ENCODE results near the gene RTP4.

The RTP4 gene

DNA sequence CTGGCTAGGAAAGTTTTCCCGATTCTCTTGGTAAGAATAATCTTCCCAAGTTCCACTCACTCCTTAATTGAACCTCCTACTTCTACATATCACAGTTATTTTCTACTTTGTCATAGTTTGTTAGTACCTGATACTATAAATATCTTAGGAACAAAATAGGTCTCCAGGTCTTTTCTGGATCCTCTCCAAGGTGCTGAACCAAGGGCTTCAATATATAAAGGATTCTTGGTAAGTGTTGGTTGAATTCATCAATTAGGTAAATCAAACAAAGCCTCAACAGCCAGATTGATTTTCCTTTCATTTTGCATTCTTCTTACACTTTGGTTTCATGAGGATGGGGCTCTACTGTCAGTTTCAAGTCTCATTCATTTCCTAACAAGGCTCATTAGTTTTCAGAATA lies 27.6 kb upstream of the RTP4 start:
- Histone ChIP-seq H3K36me3 (no peaks in the 10 kb centered on the region), H3K27me3 (peaks cover 28% of the 10 kb centered on the region), H3K9me3 (no peaks in the 10 kb centered on the region), H3K27ac (no peak overlapping the region), H3K4me3 (ENCODE audit: low read depth in 1 of 2, low read length in 1 of 2) (no peak overlapping the region), H3K4me1 (ENCODE audit: control insufficient read depth in 1 of 2, insufficient read depth in 1 of 2, low read depth in 1 of 2, low read length in 1 of 2) (no peaks in the 10 kb centered on the region)
- TF ChIP-seq, protein P1, sequence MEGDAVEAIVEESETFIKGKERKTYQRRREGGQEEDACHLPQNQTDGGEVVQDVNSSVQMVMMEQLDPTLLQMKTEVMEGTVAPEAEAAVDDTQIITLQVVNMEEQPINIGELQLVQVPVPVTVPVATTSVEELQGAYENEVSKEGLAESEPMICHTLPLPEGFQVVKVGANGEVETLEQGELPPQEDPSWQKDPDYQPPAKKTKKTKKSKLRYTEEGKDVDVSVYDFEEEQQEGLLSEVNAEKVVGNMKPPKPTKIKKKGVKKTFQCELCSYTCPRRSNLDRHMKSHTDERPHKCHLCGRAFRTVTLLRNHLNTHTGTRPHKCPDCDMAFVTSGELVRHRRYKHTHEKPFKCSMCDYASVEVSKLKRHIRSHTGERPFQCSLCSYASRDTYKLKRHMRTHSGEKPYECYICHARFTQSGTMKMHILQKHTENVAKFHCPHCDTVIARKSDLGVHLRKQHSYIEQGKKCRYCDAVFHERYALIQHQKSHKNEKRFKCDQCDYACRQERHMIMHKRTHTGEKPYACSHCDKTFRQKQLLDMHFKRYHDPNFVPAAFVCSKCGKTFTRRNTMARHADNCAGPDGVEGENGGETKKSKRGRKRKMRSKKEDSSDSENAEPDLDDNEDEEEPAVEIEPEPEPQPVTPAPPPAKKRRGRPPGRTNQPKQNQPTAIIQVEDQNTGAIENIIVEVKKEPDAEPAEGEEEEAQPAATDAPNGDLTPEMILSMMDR (IDR thresholded peaks at IDR 0.05): no peak

DNA sequence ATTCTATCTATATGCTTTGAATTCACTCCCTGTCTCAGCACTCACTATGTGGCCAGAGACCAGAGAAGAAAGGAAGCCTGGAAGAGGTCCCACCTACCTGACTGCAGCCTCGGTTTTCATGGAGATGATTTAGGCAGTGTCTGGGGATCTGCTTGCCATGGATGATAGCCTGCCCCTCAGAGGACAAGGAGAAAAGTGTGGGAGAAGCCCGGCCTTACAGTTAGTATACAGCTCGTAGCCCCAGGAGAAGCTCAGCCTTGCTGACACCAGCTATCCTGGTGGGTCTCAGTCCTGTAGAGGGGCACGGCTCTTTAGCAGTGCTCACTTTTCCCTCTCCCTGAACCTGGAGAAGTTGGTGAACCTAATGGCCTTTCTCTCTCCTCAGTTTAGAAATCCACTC lies 25.9 kb upstream of the RTP4 start:
- no peaks in the 10 kb centered on the region for H3K36me3 ChIP-seq
- H3K27me3 ChIP-seq: peaks cover 28% of the 10 kb centered on the region
- no peaks in the 10 kb centered on the region for H3K9me3 ChIP-seq
- TF ChIP-seq, protein P1 (IDR thresholded peaks at IDR 0.05): no peak
- H3K27ac ChIP-seq: no peak overlapping the region
- no peaks in the 10 kb centered on the region for H3K4me1 ChIP-seq (ENCODE audit: control insufficient read depth in 1 of 2, insufficient read depth in 1 of 2, low read depth in 1 of 2, low read length in 1 of 2)
- H3K4me3 ChIP-seq (ENCODE audit: low read depth in 1 of 2, low read length in 1 of 2): no peak overlapping the region

DNA sequence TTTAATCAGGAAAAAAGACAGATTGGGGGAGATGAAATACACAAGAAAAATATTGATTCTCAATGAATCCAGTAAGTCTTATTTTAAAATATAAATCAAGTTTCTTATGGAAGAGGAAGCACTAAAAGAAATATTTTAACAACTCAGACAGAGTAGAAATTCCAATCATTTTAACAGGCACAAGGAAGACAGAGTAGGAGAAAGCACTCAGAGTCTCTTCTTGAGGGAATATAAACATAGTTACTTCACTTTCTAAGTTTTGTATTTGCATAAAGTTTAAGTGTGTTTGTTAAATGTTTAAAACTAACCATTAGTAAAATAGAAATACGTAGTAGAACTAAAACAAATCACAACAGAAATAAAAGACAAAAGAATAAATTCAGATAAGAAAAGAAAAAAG lies 24.5 kb upstream of the RTP4 start:
- Histone ChIP-seq H3K9me3 (no peaks in the 10 kb centered on the region), H3K4me1 (ENCODE audit: control insufficient read depth in 1 of 2, insufficient read depth in 1 of 2, low read depth in 1 of 2, low read length in 1 of 2) (no peaks in the 10 kb centered on the region), H3K36me3 (no peaks in the 10 kb centered on the region), H3K4me3 (ENCODE audit: low read depth in 1 of 2, low read length in 1 of 2) (no peak overlapping the region), H3K27ac (no peak overlapping the region), H3K27me3 (peaks cover 18% of the 10 kb centered on the region)
- TF ChIP-seq, protein P1 (IDR thresholded peaks at IDR 0.05): no peak

DNA sequence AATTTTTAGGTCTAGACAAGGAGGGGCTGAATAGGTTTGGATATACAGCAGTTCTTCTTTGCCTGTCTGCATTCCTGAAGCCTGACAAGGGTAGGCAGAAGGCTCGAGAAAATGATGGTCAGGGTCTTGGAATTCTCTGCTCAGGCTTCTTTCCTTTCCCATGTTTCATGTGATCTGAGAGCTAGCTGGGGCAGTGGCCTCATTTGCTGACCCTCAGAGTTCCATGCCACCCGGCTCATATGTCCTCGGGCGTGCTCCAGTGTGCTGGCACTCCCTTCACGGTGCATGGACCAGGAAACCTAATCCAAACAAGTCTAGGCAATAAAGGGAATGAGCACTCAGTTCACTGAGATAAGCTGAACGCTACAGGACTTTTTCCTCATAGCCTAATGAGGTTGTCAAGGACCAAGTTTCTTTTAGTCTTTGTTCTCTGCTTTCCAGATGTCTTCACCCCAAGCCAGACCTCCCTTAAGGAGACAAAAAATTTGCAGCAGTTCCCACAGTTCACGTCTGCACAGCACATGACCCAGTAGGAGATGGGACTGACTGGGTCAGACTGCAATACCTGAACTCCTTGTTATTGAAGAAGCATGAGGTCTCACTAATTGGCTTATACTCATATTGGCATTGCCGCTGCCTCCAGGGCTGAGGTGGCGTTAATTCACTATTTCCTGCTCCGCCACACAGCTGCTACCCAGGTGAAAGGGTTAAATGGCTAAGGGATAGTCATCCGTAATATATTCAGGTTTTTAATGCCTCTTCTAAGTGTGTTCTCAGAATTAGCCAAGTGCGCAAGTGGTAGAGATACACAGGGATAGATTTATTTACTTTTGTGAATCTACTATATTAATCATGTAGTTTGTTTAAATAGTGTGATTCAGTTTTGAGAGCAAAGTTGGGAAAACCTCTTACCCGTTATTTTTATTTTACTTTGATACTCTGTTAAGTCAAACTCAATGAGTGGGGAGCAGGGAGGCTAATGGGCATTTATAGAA lies 15.3 kb upstream of the RTP4 start:
- no peak overlapping the region for H3K27ac ChIP-seq
- no peaks in the 10 kb centered on the region for H3K4me1 ChIP-seq (ENCODE audit: control insufficient read depth in 1 of 2, insufficient read depth in 1 of 2, low read depth in 1 of 2, low read length in 1 of 2)
- no peaks in the 10 kb centered on the region for H3K36me3 ChIP-seq
- TF ChIP-seq, protein P1 (IDR thresholded peaks at IDR 0.05): no peak
- H3K4me3 ChIP-seq (ENCODE audit: low read depth in 1 of 2, low read length in 1 of 2): no peak overlapping the region
- H3K9me3 ChIP-seq: no peaks in the 10 kb centered on the region
- H3K27me3 ChIP-seq: peaks cover 8% of the 10 kb centered on the region

DNA sequence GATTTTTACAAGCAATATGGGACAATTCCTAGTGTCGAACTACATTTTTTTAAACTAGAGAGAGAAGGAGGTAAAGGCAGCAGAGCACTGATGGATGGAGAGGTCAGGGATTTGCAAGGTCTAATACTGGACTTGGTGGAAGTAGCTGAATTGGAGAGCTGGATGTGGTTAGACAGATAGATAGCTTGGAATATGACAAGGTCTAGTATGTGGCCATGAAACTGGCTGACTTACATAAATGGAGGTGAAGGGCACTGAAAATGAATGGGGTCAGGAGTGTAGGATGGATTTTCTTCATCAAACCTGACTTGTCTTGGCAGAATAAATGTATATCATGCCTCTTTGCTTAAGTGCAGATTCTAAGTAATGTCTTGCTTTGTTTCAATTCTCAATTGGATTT lies 10.1 kb upstream of the RTP4 start:
- TF ChIP-seq, protein P1 (IDR thresholded peaks at IDR 0.05): no peak
- H3K36me3 ChIP-seq: no peaks in the 10 kb centered on the region
- H3K27me3 ChIP-seq: no peaks in the 10 kb centered on the region
- H3K4me1 ChIP-seq (ENCODE audit: control insufficient read depth in 1 of 2, insufficient read depth in 1 of 2, low read depth in 1 of 2, low read length in 1 of 2): no peaks in the 10 kb centered on the region
- no peak overlapping the region for H3K27ac ChIP-seq
- H3K9me3 ChIP-seq: no peaks in the 10 kb centered on the region
- H3K4me3 ChIP-seq (ENCODE audit: low read depth in 1 of 2, low read length in 1 of 2): no peak overlapping the region
